ENCODE data around the gene DPH1.

The DPH1 gene

DNA sequence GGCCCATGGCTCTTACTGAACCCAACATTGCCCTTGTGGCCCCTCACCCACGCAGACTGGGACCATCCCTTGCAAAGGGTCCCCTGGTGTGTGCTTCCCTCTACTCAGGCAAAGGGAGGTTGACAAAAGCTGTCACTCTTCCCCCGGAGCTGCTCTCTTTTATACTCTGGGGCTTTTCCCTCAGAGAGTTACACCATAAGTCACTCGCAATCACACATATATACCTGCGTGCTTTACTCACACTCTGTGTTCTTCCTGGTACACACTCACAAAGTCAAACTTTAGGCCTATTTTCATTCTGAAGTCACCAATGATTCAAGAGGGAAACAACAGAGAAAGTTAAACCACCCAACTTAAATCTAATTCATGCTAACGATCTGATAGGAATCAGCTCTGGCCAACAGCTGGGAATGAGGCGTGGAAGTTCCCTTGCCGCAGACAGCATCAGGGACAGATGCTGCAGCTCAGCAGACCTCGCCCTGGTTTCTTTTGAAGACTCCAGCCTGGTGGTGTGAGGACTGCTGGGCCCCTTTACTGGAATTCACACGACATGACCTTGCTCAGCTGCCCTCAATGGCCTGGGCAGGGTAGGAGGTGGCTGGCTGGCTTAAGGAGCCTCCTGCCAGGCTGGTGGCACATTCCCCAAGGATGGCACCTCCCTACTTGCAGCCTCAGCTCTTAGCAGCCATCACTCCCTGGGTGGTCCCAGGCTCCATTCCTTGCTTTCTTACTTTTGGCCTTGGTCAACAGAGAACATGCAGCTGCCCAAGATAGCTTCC lies 52.2 kb downstream of the DPH1 start:
- ATAC-seq = no peak
- H3K9me3 Mint-ChIP-seq = no peaks in the 10 kb centered on the region
- H3K36me3 Mint-ChIP-seq (ENCODE audit: low read depth) = peaks cover 35% of the 10 kb centered on the region
- H3K4me3 Mint-ChIP-seq = no peak overlapping the region
- H3K27ac Mint-ChIP-seq = no peak overlapping the region
- H3K4me1 Mint-ChIP-seq = peaks cover 28% of the 10 kb centered on the region
- DNase-seq = no peak
- no peaks in the 10 kb centered on the region for H3K27me3 Mint-ChIP-seq

DNA sequence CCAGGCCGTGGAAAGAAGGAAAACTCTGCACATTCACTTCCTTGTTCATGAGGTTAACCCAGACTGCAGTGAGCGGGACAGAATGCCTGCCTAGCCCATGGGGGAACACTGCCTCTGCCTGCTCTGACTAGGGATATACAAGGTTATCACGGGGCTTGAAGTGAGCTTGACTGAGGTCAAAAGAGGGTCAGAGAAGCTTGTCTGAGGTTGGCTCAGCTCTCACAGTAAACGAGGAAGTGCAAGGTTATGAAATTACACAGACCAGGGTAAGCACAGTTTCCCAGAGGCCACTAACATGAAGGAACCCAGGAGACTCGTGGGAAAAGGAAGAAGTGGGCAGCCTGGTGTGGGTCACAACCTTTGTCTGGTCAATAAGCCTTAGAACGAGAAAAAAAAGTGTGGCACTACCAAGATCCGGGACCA lies 53.7 kb downstream of the DPH1 start:
- ATAC-seq (no peak), DNase-seq (no peak)
- Mint-ChIP-seq H3K9me3 (no peaks in the 10 kb centered on the region), H3K4me3 (no peak overlapping the region), H3K36me3 (ENCODE audit: low read depth) (peaks cover 32% of the 10 kb centered on the region), H3K27ac (no peak overlapping the region), H3K4me1 (peaks cover 41% of the 10 kb centered on the region), H3K27me3 (no peaks in the 10 kb centered on the region)

DNA sequence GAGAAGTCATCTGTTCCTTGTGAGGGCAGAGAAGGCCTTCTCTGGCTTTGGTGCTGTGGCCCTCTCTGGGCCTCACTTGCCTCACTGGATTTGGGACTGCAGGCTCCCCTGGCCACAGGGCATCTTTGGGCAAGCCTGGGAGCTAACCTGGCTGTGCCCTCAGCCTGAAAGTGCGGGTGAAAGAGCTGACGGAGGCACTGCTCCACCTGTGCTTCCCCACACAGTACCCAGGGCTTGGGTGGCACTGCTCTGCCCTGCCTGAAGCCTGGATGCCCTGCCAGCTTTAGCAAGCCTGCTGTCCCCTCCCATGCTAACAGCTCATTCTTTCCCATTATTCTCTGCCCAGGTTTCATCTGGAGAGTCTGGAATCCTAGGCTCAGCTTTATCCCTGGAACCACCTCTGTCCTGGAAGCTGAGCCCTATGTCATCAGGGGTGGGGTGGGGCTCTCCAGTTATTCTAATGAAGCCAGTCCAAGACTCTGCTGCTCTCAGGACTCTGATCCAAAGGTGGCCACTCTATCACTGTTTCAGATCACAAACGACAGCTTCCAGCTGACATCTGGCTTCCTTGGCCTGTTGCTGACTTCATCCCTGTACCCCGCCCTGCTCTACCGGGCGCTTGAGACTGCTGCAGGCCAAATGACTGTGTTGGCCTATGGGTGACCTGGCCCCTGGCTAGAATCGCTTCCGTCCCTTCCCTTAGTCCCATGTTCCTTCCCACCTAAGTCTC lies 54.2 kb downstream of the DPH1 start:
- Mint-ChIP-seq H3K4me1 (peaks cover 47% of the 10 kb centered on the region), H3K9me3 (no peaks in the 10 kb centered on the region), H3K27me3 (no peaks in the 10 kb centered on the region), H3K36me3 (ENCODE audit: low read depth) (peaks cover 29% of the 10 kb centered on the region), H3K4me3 (no peak overlapping the region), H3K27ac (no peak overlapping the region)
- no peak for ATAC-seq
- no peak for DNase-seq

DNA sequence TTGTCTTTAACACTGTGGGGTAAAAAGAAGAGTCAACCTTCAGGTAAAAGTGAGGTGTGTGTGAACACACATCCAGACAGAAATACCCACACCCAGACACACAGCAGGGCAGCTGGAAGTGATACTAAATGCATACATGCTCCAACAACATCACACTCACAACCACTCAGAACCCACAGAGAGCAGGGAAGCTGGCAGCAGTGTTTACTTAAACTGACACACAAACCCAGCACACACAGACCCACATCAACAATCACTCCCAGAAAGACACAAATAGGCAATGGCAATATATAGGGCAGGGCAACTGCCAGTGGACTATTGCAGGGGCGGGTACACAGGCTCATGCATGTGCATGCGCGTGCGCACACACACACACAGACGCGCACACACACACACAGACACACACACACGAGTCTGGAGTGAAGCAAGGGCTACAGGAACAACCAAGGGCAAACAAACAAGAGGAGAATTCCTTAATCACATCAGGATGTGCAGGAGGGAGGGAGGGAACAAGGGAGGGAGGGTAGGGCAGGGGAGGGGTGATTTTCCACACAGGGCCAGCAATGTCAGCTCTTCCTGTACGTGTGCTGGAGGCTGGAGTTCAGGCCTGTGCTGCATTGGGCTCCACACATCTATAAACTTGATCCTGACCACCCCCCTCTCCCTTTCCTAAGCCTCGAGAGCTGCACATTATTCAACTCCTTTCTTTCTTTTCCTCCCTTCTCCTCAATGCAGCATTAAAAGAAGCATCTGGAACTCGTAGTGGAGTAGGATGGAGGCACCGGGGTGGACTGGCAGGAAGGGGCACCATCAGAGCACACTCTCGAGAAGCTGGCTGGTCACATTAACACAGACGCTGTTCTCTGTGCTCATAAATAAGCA lies 55.1 kb downstream of the DPH1 start:
- Mint-ChIP-seq H3K9me3 (no peaks in the 10 kb centered on the region), H3K36me3 (ENCODE audit: low read depth) (peaks cover 23% of the 10 kb centered on the region), H3K27ac (no peak overlapping the region), H3K27me3 (no peaks in the 10 kb centered on the region), H3K4me3 (no peak overlapping the region), H3K4me1 (peaks cover 55% of the 10 kb centered on the region)
- DNase-seq = no peak
- no peak for ATAC-seq

DNA sequence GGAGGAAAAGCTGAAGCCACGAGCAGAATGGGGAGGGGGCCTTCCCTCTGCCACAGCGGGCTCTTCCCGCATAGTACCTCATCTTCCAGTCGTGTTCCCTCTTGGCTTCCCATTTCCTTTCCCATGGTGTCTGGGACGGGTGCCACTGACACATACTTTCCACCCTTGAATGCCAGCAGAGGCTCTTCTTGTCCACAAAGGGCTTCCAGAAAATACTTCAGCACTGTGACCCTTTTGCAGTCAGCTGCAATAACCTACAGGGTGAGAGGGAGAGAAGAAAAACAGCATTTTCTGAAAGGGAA lies 55.6 kb downstream of the DPH1 start:
- no peak overlapping the region for H3K27ac Mint-ChIP-seq
- peaks cover 61% of the 10 kb centered on the region for H3K4me1 Mint-ChIP-seq
- peaks cover 23% of the 10 kb centered on the region for H3K36me3 Mint-ChIP-seq (ENCODE audit: low read depth)
- ATAC-seq = no peak
- no peaks in the 10 kb centered on the region for H3K27me3 Mint-ChIP-seq
- no peak overlapping the region for H3K4me3 Mint-ChIP-seq
- no peak for DNase-seq
- H3K9me3 Mint-ChIP-seq = no peaks in the 10 kb centered on the region

DNA sequence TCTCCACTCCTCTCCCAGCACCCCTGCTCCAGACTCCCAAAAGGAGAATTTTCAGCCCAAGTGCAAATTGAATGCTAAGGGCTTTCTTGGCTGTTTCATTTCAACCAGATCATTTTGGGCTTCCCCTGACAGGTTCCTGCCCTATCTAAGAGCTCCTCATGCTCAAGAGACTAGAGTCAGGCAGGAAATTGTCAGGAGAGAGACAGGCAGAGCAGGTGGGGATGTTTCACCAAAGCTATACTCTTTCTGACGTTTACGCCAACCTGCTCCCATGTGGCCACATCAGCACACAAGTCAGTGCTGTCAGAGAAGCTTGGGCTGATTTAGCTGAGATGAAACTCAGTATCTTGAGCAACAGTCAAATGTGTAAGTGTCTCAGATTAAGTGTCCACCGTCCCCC lies 56.4 kb downstream of the DPH1 start:
- ATAC-seq (no peak), DNase-seq (no peak)
- Mint-ChIP-seq H3K27me3 (no peaks in the 10 kb centered on the region), H3K9me3 (no peaks in the 10 kb centered on the region), H3K27ac (no peak overlapping the region), H3K4me1 (peaks cover 68% of the 10 kb centered on the region), H3K4me3 (no peak overlapping the region), H3K36me3 (ENCODE audit: low read depth) (peaks cover 18% of the 10 kb centered on the region)

DNA sequence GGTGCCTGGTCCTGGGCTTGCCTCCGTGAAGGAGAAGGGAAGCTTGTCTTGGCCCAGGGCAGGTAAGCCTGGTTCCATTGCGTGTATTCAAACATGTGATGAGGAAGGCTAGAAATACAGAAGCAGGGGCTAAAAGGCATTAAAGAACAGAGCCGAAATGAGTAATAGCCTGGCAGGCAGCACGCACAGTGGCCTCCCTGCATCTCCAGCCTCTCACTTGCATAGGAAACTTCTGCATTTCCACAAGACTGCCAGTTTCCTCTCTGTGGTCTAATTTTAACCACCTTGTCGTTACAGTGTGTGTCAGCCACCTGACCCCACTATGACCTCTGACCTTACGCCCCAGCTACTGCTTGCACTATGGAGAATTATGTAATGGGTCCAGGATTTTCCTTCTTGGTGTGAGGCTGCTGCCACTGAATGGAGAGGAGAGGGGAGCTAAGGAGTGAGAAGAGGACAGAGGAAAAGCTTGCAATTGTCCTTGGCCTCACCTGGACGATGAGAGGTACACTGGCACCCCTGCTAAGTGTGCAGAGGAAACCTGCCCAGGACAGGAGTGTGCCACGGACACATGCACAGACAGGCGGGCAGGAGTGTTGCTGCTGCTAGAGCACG lies 57.8 kb downstream of the DPH1 start:
- Mint-ChIP-seq H3K4me3 (peak overlapping the region; percentile 63), H3K27ac (peak overlapping the region; percentile 91)
- ATAC-seq = peak; percentile 77

DNA sequence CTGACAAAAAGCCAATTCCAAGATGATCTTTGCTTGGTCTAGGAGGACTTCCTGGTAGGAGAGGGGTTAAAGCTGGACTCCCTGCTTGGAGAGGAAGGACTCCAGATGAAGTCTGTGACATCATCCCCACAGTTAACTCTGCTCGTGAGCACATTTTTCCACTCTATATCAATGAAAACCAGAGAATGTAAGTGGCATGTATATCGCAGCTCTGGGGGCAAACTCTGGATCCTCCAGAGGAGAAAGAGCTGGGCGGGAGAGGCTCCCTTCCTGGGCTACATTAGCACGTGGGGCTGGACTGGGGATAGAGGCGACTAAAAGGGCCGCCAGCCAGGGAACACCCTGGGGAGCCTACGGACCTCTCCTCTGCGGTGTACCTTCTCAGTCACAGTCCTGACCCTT lies 59.1 kb downstream of the DPH1 start:
- Mint-ChIP-seq H3K4me1 (peaks cover 64% of the 10 kb centered on the region), H3K4me3 (peak overlapping the region; percentile 81), H3K27me3 (no peaks in the 10 kb centered on the region), H3K27ac (peak overlapping the region; percentile 84), H3K9me3 (no peaks in the 10 kb centered on the region), H3K36me3 (ENCODE audit: low read depth) (peaks cover 20% of the 10 kb centered on the region)
- no peak for DNase-seq
- ATAC-seq = peak; percentile 41

More for the DNA sequence above, 57.8 kb downstream of the DPH1 start:
- Mint-ChIP-seq H3K9me3 (no peaks in the 10 kb centered on the region), H3K36me3 (ENCODE audit: low read depth) (peaks cover 18% of the 10 kb centered on the region), H3K4me1 (peaks cover 68% of the 10 kb centered on the region), H3K27me3 (no peaks in the 10 kb centered on the region)
- DNase-seq = peak; percentile 62

DNA sequence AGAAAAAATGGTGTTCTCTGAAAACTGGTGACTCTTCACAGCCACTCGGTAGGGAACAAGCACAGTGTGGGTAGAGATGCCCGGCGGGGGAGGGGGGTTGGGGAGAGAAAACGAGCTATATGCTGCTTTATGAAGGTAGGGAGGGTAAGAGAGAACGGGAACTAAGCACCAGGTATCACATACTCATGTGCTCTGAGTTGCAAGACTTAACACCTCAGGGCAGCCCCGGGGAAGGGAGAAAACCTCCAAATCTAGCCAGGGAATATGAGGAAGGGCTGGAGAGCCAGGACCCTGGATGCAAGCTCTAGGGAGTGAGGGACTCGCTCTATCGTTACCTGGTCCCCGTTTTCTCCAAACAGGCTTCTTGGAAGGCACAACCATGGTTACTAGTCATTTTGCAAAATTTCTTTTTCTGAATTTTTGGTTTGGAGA lies 60.3 kb downstream of the DPH1 start:
- peaks cover 61% of the 10 kb centered on the region for H3K4me1 Mint-ChIP-seq
- H3K36me3 Mint-ChIP-seq (ENCODE audit: low read depth) = peaks cover 15% of the 10 kb centered on the region
- H3K9me3 Mint-ChIP-seq = no peaks in the 10 kb centered on the region
- no peak for ATAC-seq
- H3K27ac Mint-ChIP-seq = peak overlapping the region; percentile 84
- peak overlapping the region; percentile 81 for H3K4me3 Mint-ChIP-seq
- DNase-seq = no peak
- no peaks in the 10 kb centered on the region for H3K27me3 Mint-ChIP-seq

DNA sequence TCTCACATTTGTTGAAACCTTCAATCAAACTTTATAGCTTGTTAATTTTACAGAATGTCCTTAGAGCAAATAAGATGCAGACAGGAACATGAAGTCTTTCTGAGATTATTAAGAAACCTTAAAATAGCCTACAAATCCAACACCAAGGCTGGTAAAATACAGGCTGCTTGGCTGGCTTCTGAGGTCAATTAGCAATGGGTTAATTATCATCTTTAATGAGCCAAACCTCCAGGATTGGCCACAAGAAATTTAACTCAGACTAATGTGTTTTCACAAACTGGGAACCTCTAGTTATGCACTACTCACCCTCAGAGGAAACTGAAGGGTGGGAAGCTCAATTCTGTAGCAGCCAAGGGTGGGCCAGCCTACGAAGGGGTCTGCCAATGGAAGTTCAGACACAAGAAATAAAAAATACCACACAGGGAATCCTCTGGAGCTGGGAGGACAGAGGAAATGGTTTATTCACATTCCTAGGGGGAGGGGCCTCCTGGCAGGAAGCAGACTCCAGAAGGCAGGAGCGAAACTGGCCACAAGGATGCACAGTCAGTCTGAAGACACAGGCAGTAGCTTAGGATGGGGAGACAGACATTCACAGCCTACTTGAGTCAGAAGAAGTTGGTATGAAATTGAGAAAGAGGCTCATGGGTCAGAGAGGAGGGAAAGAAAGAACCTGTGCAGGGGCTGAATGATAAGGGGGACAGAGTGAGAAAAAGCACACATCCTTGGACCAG lies 61.0 kb downstream of the DPH1 start:
- Mint-ChIP-seq H3K36me3 (ENCODE audit: low read depth) (peaks cover 11% of the 10 kb centered on the region), H3K4me3 (no peak overlapping the region), H3K27ac (no peak overlapping the region), H3K9me3 (no peaks in the 10 kb centered on the region), H3K27me3 (no peaks in the 10 kb centered on the region), H3K4me1 (peaks cover 57% of the 10 kb centered on the region)
- ATAC-seq (no peak), DNase-seq (no peak)

DNA sequence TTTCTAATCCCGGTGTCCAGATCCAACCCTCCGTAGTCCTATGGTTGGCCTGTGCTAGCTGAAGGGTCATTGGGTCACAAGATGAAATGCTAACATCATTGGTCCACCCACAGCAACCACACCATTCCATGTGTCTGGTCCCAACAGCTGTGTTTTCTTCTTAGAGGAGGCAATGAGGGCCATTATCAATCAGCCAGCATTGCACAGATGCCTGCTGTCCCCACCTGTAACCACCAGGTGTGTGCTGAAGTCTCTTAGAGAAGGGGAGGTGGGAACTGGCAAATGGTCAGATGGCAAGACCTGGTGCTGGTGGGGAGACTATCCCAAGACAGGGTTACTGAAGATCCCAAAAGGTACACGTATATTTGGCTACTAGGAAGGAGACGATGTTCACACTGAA lies 62.3 kb downstream of the DPH1 start:
- Mint-ChIP-seq H3K27ac (no peak overlapping the region), H3K4me1 (peaks cover 45% of the 10 kb centered on the region), H3K27me3 (no peaks in the 10 kb centered on the region), H3K36me3 (ENCODE audit: low read depth) (peaks cover 13% of the 10 kb centered on the region), H3K4me3 (no peak overlapping the region), H3K9me3 (no peaks in the 10 kb centered on the region)
- ATAC-seq (no peak), DNase-seq (no peak)

DNA sequence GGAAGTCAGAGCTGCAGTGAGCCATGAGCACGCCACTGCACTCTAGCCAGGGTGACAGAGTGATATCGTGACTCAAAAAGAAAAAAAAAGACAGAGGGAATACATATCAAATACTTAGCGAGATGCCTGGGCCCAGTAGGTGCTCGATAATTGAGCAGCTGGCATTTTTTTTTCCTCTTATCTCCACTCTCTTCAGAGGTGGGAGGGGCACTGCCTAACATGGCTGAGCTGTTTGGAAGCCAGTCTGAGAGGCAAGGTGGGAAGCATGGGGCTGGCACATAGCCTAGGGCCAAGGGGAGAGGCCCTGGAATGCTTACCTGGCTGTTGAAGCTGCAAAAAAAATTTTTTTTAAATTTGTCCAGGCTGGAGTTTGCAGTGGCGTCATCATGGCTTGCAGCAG lies 63.4 kb downstream of the DPH1 start:
- H3K4me3 Mint-ChIP-seq = no peak overlapping the region
- ATAC-seq (no peak), DNase-seq (no peak)
- no peaks in the 10 kb centered on the region for H3K9me3 Mint-ChIP-seq
- no peak overlapping the region for H3K27ac Mint-ChIP-seq
- H3K27me3 Mint-ChIP-seq = no peaks in the 10 kb centered on the region
- H3K4me1 Mint-ChIP-seq = peaks cover 35% of the 10 kb centered on the region
- H3K36me3 Mint-ChIP-seq (ENCODE audit: low read depth) = peaks cover 9% of the 10 kb centered on the region
